Cardiac septum (tissue), 1 donor: ENCODE measurements around the gene PTPN14. TPM values are rescaled to one million over a fixed set of nuclear protein-coding genes. Genes with fewer than 3 reads are reported as not detected.

Experiments used
- DNase-seq: peaks from one replicate; pipeline ENCODE4 v3.0.0-alpha.2; 2020; ENCODE audit warnings: low spot score
- intact Hi-C: fragments of 100-400 bp; cut with DNase I; formaldehyde crosslinking; loops from one replicate; pipeline ENCODE4 v1.14.0; 2022
- total RNA-seq: library from RNA; stranded (reverse); fragmentation: NEBNext Ultra II Directional; extraction: Animal tissue kit (Norgen Biotek cat#: 25700); gene quantifications from one replicate; pipeline ENCODE4 v1.2.1, GENCODE V29; 2021
- donor health status: DM: no; HTN: no; CAD: no.

PTPN14 gene
- total RNA-seq, 1 donor from 2014 or later, result 67.7 TPM

GRCh38 chr1:214571281-214571680 is 19.9 kb upstream of the PTPN14 start:
- DNase-seq, result no peak
- intact Hi-C loops, result no loop called here

GRCh38 chr1:214570442-214570841 is 19.0 kb upstream of the PTPN14 start:
- DNase-seq, result no peak
- intact Hi-C loops, result no loop called here

- DNase-seq, result no peak
- intact Hi-C loops, result no loop called here
These were observed 18.1 kb upstream of the PTPN14 start for GRCh38 chr1:214569357-214570004.

GRCh38 chr1:214568328-214568727 is 16.9 kb upstream of the PTPN14 start:
- no peak for DNase-seq
- intact Hi-C loops, result no loop called here

GRCh38 chr1:214567481-214567980 is 16.1 kb upstream of the PTPN14 start:
- no peak for DNase-seq
- intact Hi-C loops, result no loop called here

- intact Hi-C loops, result no loop called here
- DNase-seq, result no peak
These were observed 15.0 kb upstream of the PTPN14 start for GRCh38 chr1:214566158-214567104.

- intact Hi-C loops, result no loop called here
- no peak for DNase-seq
These were observed 13.9 kb upstream of the PTPN14 start for GRCh38 chr1:214565310-214565709.

- intact Hi-C loops, result no loop called here
- DNase-seq, result no peak
These were observed 12.5 kb upstream of the PTPN14 start for GRCh38 chr1:214563881-214564280.

GRCh38 chr1:214557952-214558735 is 6.7 kb upstream of the PTPN14 start:
- intact Hi-C loops, result no loop called here
- no peak for DNase-seq

GRCh38 chr1:214553142-214553710 is 1.8 kb upstream of the PTPN14 start:
- intact Hi-C loops, result loop anchor here (5.0 kb wide), 2 partner anchors 221 to 271 kb away; partner anchors contain the start of gene SMYD2
- no peak for DNase-seq

GRCh38 chr1:214552174-214552608 is 789 bp upstream of the PTPN14 start:
- DNase-seq, result no peak
- intact Hi-C loops, result loop anchor here (5.0 kb wide), 2 partner anchors 220 to 270 kb away; partner anchors contain the start of gene SMYD2

GRCh38 chr1:214550857-214551435 is 456 bp downstream of the PTPN14 start:
- intact Hi-C loops, result loop anchor here (2.0 to 5.0 kb wide), 3 partner anchors 134 to 269 kb away; partner anchors contain the start of gene SMYD2

GRCh38 chr1:214550013-214550856 is 1.2 kb downstream of the PTPN14 start:
- DNase-seq, result no peak
- intact Hi-C loops, result loop anchor here (2.0 to 5.0 kb wide), 3 partner anchors 133 to 268 kb away; partner anchors contain the start of gene SMYD2

More at GRCh38 chr1:214550857-214551435, 456 bp downstream of the PTPN14 start:
- peak; percentile 78 for DNase-seq

- DNase-seq, result no peak
- intact Hi-C loops, result loop anchor here (2.0 to 5.0 kb wide), 4 partner anchors 47 to 267 kb away; partner anchors contain the start of gene SMYD2
These were observed 1.8 kb downstream of the PTPN14 start for GRCh38 chr1:214549604-214550003.

- intact Hi-C loops, result loop anchor here (5.0 kb wide), 1 partner anchor 47 kb away; no protein-coding TSS in a partner anchor
These were observed 2.4 kb downstream of the PTPN14 start for GRCh38 chr1:214548988-214549387.

GRCh38 chr1:214548271-214548670 is 3.1 kb downstream of the PTPN14 start:
- intact Hi-C loops, result loop anchor here (5.0 kb wide), 1 partner anchor 46 kb away; no protein-coding TSS in a partner anchor

More at GRCh38 chr1:214548988-214549387, 2.4 kb downstream of the PTPN14 start:
- peak; percentile 82 for DNase-seq

GRCh38 chr1:214547747-214548146 is 3.7 kb downstream of the PTPN14 start:
- DNase-seq, result no peak
- intact Hi-C loops, result loop anchor here (5.0 kb wide), 1 partner anchor 45 kb away; no protein-coding TSS in a partner anchor

More at GRCh38 chr1:214548271-214548670, 3.1 kb downstream of the PTPN14 start:
- DNase-seq, result no peak
